Measurements from ENCODE around the gene MAGT1. TPM values are rescaled to one million over a fixed set of nuclear protein-coding genes. Genes with fewer than 3 reads are reported as not detected.

Gene MAGT1
- total and polyA plus RNA-seq, 4 donors, result 29.0 to 121 (median 58.0) TPM

DNA sequence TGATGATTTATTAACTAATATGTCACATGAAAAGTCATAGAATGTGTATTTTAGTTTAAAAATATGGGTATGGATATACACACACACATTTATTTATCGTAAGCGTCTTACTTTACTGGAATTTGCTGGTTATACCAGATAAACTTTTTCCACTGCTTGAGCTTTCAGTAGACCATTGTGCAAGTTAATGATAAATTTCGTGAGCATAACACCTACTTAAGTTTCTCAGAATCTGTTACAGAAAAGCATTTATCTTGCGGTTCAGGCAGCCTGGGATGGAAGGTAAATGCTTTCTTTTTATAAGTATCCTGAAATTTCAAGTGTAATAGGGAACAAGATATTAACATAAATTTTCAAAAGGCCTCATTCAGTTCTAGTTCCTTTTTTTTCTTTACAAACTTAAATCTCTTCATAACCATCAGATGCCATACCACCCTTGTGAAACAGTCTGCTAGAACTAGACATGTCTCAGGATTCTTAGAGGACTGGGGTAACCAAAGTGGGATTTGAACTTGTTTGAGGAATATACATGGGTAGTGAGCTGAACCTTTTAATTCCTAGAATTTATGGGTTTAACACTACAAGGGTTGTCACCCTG is 42.9 kb upstream of the MAGT1 start:
- H3K9ac ChIP-seq (ENCODE audit: low read depth in 1 of 2, low read length in 2 of 2), result no peak overlapping the region
- WGBS, result 93% methylated on average over 4 of the region's 4 CpGs
- no peak overlapping the region for H3K4me3 ChIP-seq (ENCODE audit: low read depth in 1 of 3, low read length in 3 of 3)
- TF ChIP-seq EGR1 (IDR thresholded peaks at IDR 0.05; ENCODE audit: low read depth in 2 of 2) (no peak), RXRA (IDR thresholded peaks at IDR 0.05) (no peak), RAD21 (IDR thresholded peaks at IDR 0.05) (no peak), NR2F2 (IDR thresholded peaks at IDR 0.05) (no peak), JUND (IDR thresholded peaks at IDR 0.05) (no peak), SP1 (IDR thresholded peaks at IDR 0.05) (no peak), FOXA1 (IDR thresholded peaks at IDR 0.05) (no peak)
- TF ChIP-seq, protein P1, sequence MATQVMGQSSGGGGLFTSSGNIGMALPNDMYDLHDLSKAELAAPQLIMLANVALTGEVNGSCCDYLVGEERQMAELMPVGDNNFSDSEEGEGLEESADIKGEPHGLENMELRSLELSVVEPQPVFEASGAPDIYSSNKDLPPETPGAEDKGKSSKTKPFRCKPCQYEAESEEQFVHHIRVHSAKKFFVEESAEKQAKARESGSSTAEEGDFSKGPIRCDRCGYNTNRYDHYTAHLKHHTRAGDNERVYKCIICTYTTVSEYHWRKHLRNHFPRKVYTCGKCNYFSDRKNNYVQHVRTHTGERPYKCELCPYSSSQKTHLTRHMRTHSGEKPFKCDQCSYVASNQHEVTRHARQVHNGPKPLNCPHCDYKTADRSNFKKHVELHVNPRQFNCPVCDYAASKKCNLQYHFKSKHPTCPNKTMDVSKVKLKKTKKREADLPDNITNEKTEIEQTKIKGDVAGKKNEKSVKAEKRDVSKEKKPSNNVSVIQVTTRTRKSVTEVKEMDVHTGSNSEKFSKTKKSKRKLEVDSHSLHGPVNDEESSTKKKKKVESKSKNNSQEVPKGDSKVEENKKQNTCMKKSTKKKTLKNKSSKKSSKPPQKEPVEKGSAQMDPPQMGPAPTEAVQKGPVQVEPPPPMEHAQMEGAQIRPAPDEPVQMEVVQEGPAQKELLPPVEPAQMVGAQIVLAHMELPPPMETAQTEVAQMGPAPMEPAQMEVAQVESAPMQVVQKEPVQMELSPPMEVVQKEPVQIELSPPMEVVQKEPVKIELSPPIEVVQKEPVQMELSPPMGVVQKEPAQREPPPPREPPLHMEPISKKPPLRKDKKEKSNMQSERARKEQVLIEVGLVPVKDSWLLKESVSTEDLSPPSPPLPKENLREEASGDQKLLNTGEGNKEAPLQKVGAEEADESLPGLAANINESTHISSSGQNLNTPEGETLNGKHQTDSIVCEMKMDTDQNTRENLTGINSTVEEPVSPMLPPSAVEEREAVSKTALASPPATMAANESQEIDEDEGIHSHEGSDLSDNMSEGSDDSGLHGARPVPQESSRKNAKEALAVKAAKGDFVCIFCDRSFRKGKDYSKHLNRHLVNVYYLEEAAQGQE (IDR thresholded peaks at IDR 0.05), result no peak
- no peaks in the 10 kb centered on the region for H3K27me3 ChIP-seq (ENCODE audit: control insufficient read depth in 4 of 4, insufficient read depth in 4 of 4, low read length in 3 of 4)
- H3K36me3 ChIP-seq (ENCODE audit: control insufficient read depth in 4 of 4, insufficient read depth in 3 of 4, low read depth in 1 of 4, low read length in 3 of 4), result no peaks in the 10 kb centered on the region
- no peak overlapping the region for H3K27ac ChIP-seq (ENCODE audit: low read depth in 1 of 2, low read length in 2 of 2)
- H3K4me1 ChIP-seq (ENCODE audit: control insufficient read depth in 4 of 4, insufficient read depth in 4 of 4, low read length in 3 of 4), result no peaks in the 10 kb centered on the region
- DNase-seq (ENCODE audit: low spot score), result no peak
- no peaks in the 10 kb centered on the region for H3K9me3 ChIP-seq (ENCODE audit: control insufficient read depth in 4 of 4, low read length in 3 of 4)

DNA sequence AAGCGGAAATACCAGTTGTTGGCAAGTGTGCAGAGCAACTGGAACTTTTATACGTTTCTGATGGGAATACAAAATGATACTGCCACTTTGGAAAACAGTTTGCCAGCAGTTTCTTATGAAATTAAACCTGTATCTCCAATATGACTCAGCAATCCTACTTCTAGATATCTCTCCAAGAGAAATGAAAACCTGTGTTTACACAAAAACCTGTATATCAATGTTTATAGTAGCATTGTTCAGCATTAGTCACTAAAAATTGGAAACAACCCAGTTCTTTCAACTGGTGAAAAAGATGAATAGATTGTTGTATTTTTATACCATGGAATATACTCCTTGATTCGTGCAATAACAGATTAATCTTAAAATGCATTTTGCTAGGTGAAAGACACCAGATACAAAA is 42.1 kb upstream of the MAGT1 start:
- H3K27ac ChIP-seq (ENCODE audit: low read depth in 1 of 2, low read length in 2 of 2), result no peak overlapping the region
- H3K36me3 ChIP-seq (ENCODE audit: control insufficient read depth in 4 of 4, insufficient read depth in 3 of 4, low read depth in 1 of 4, low read length in 3 of 4), result no peaks in the 10 kb centered on the region
- no peaks in the 10 kb centered on the region for H3K9me3 ChIP-seq (ENCODE audit: control insufficient read depth in 4 of 4, low read length in 3 of 4)
- H3K4me3 ChIP-seq (ENCODE audit: low read depth in 1 of 3, low read length in 3 of 3), result no peak overlapping the region
- H3K9ac ChIP-seq (ENCODE audit: low read depth in 1 of 2, low read length in 2 of 2), result no peak overlapping the region
- H3K27me3 ChIP-seq (ENCODE audit: control insufficient read depth in 4 of 4, insufficient read depth in 4 of 4, low read length in 3 of 4), result no peaks in the 10 kb centered on the region
- no peaks in the 10 kb centered on the region for H3K4me1 ChIP-seq (ENCODE audit: control insufficient read depth in 4 of 4, insufficient read depth in 4 of 4, low read length in 3 of 4)
- WGBS, result 72% methylated on average over 3 of the region's 3 CpGs
- TF ChIP-seq, protein P1 (IDR thresholded peaks at IDR 0.05), result no peak
- TF ChIP-seq, protein P2, sequence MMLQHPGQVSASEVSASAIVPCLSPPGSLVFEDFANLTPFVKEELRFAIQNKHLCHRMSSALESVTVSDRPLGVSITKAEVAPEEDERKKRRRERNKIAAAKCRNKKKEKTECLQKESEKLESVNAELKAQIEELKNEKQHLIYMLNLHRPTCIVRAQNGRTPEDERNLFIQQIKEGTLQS (IDR thresholded peaks at IDR 0.05), result no peak
- no peak for TF ChIP-seq FOXA1 (IDR thresholded peaks at IDR 0.05)
- no peak for TF ChIP-seq FOXA2 (IDR thresholded peaks at IDR 0.05)
- TF ChIP-seq GABPA (IDR thresholded peaks at IDR 0.05 in 1 of 2, conservative IDR thresholded peaks at IDR 0.05 in 1 of 2), result no peak
- no peak for TF ChIP-seq RXRA (IDR thresholded peaks at IDR 0.05)
- no peak for TF ChIP-seq HNF4A (conservative IDR thresholded peaks at IDR 0.05)
- TF ChIP-seq MAX (IDR thresholded peaks at IDR 0.05), result no peak
- no peak for TF ChIP-seq CTCF (IDR thresholded peaks at IDR 0.05; ENCODE audit: low read depth, low read length, missing input control)
- no peak for TF ChIP-seq HNF4G (IDR thresholded peaks at IDR 0.05)
- TF ChIP-seq, protein P3, sequence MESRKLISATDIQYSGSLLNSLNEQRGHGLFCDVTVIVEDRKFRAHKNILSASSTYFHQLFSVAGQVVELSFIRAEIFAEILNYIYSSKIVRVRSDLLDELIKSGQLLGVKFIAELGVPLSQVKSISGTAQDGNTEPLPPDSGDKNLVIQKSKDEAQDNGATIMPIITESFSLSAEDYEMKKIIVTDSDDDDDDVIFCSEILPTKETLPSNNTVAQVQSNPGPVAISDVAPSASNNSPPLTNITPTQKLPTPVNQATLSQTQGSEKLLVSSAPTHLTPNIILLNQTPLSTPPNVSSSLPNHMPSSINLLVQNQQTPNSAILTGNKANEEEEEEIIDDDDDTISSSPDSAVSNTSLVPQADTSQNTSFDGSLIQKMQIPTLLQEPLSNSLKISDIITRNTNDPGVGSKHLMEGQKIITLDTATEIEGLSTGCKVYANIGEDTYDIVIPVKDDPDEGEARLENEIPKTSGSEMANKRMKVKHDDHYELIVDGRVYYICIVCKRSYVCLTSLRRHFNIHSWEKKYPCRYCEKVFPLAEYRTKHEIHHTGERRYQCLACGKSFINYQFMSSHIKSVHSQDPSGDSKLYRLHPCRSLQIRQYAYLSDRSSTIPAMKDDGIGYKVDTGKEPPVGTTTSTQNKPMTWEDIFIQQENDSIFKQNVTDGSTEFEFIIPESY (IDR thresholded peaks at IDR 0.05), result no peak
- TF ChIP-seq EGR1 (IDR thresholded peaks at IDR 0.05; ENCODE audit: low read depth in 2 of 2), result no peak
- no peak for TF ChIP-seq YY1 (IDR thresholded peaks at IDR 0.05)
- TF ChIP-seq NR2F2 (IDR thresholded peaks at IDR 0.05), result no peak
- no peak for TF ChIP-seq JUND (IDR thresholded peaks at IDR 0.05)
- no peak for DNase-seq (ENCODE audit: low spot score)
